ENCODE measurements around the gene DNAJB11.
"Not testable (repeated sequence)": the region's sequence is repeated elsewhere in the genome, so short reads cannot be mapped to it uniquely, and the experiment has no call there.

DNAJB11 gene

DNA sequence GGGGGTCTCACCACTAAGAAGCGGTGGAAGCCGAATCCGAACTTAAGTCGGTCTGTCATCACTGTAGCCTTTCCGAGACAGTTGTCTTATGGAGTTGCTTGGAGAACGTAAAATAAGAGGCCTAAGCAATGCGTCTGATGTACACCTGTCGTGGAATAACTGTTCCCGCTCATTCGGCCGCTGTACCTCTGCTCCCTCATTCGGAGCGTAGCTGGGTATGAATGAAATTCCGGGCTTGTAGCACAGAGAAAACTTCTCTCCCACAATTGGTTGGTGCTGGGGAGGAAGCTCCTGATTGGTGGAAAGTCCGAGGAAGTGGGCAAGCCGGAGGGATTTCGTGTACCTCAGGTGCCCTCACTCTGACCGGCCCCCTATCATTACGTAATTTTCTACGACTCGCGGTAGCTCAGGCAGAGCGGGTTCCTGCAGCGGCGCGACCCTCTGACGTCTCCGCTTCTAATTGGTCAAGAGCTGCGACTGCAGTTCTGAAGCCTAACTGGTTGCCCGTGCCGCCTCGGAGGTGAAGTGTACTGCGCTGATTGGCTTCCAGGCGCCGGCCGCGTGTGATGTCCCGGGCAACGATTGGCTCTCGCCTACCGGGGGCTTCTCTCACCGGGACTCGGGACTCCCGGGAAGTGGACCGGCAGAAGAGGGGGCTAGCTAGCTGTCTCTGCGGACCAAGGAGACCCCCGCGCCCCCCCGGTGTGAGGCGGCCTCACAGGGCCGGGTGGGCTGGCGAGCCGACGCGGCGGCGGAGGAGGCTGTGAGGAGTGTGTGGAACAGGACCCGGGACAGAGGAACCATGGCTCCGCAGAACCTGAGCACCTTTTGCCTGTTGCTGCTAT is at the start of gene DNAJB11:
Gene DNAJB11, plus strand, starts transcription at position 625 of the 845 bp plus-strand sequence. Its CDS starts 178 bp downstream, at position 803.
- no peaks in the 10 kb centered on the region for H3K9me3 ChIP-seq (ENCODE audit: control insufficient read depth, insufficient read depth, low read length)
- peak within 1 kb of the TSS; percentile 93 for H3K4me3 ChIP-seq (ENCODE audit: low read depth, low read length)
- peaks cover 1% of the 10 kb centered on the region for H3K36me3 ChIP-seq (ENCODE audit: control insufficient read depth, insufficient read depth, low read length)
- peaks cover 5% of the 10 kb centered on the region for H3K4me1 ChIP-seq (ENCODE audit: control insufficient read depth, insufficient read depth, low read length)
- peak within 1 kb of the TSS; percentile 84 for H3K9ac ChIP-seq (ENCODE audit: low read depth, low read length)
- no peaks in the 10 kb centered on the region for H3K27me3 ChIP-seq (ENCODE audit: control insufficient read depth, insufficient read depth, low read length)

DNA sequence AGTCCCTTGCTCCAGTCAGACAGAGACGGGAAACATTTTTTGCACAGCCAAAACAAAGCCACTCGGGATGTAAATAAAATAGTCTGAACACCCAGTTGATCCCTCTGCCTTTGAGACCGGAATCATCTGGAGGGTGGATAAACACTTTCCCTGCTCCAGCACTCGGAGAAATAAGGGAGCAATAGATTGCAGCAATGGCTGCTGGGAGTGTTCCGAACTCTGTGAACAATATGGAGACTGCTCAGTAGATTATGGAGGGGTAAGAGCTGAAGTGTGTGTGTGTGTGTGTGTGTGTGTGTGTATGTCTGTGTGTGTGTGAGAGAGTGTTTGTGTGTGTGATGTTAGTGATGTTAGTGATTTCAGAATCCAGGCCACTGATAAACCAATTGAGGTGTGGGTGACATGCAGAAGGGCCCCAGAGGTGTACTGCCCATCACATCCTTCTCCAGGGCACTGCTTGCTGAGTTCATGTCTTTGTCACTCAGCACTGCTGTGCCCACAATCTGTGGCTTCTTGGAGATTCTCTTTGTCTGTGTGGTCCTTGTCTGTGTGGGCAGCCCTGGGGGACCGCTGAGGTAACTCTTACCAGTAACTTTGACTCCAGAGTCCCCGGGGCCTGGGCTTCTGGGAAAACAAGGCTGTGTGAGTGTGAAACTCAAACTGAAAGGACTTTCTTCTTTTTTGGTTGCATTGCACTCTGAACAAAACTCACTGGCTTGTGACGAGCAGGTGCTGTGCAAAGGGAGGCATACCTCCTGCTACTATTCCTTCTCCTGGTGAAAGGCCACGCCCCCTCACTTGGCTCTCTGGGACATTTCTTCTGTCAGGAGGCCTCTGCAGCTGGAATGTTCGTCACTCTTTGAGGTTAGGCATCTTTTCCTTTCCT is 49.3 kb upstream of the DNAJB11 start:
- Histone ChIP-seq H3K36me3 (ENCODE audit: control insufficient read depth, insufficient read depth, low read length) (no peaks in the 10 kb centered on the region), H3K4me1 (ENCODE audit: control insufficient read depth, insufficient read depth, low read length) (no peaks in the 10 kb centered on the region), H3K4me3 (ENCODE audit: low read depth, low read length) (no peak overlapping the region), H3K27me3 (ENCODE audit: control insufficient read depth, insufficient read depth, low read length) (no peaks in the 10 kb centered on the region), H3K9me3 (ENCODE audit: control insufficient read depth, insufficient read depth, low read length) (no peaks in the 10 kb centered on the region), H3K9ac (ENCODE audit: low read depth, low read length) (no peak overlapping the region)

- no peaks in the 10 kb centered on the region for H3K27me3 ChIP-seq (ENCODE audit: control insufficient read depth, insufficient read depth, low read length)
- no peaks in the 10 kb centered on the region for H3K9me3 ChIP-seq (ENCODE audit: control insufficient read depth, insufficient read depth, low read length)
- H3K36me3 ChIP-seq (ENCODE audit: control insufficient read depth, insufficient read depth, low read length): no peaks in the 10 kb centered on the region
- no peak overlapping the region for H3K9ac ChIP-seq (ENCODE audit: low read depth, low read length)
- H3K4me3 ChIP-seq (ENCODE audit: low read depth, low read length): no peak overlapping the region
- H3K4me1 ChIP-seq (ENCODE audit: control insufficient read depth, insufficient read depth, low read length): no peaks in the 10 kb centered on the region
Observed at GRCh38 chr3:186523022-186523421, 47.5 kb upstream of the DNAJB11 start.

DNA sequence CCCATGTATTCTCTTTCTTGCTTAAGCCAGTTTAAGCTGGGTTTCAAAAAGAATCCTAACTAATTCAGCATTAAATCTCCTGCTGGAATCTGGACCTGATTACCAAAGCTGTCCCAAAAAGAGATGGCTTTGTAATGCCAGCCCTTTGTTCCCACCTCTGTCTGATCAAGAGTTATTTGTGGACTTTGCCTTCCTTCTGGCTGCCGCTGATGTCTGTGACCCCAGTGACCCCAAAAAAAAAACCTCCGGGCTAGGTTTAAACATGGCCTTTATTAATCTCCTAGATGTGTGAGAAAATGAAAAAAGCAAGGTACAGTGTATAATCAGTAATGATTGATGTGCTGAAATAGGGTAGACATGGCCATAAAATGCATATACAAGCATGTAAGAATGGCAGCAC is 47.1 kb upstream of the DNAJB11 start:
- no peaks in the 10 kb centered on the region for H3K36me3 ChIP-seq (ENCODE audit: control insufficient read depth, insufficient read depth, low read length)
- no peaks in the 10 kb centered on the region for H3K27me3 ChIP-seq (ENCODE audit: control insufficient read depth, insufficient read depth, low read length)
- H3K9me3 ChIP-seq (ENCODE audit: control insufficient read depth, insufficient read depth, low read length): no peaks in the 10 kb centered on the region
- no peak overlapping the region for H3K9ac ChIP-seq (ENCODE audit: low read depth, low read length)
- H3K4me1 ChIP-seq (ENCODE audit: control insufficient read depth, insufficient read depth, low read length): no peaks in the 10 kb centered on the region
- no peak overlapping the region for H3K4me3 ChIP-seq (ENCODE audit: low read depth, low read length)

DNA sequence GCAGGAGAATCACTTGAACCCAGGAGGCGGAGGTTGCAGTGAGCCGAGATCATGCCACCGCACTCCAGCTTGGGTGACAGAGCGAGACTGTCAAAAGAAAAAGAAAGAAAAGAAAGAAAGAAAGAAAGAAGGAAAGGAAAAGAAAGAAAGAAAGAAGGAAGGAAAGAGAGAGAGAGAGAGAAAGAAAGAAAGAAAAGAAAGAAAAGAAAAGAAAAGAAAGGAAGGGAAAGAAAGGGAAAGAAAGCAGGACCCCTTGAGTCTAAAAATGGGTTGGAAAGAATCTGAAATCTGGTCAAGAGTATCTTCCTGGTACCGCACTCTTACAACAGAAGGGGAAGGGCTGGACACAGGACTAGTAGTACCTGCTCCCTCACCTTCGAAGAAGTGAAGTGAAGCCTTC is 45.9 kb upstream of the DNAJB11 start:
- H3K9me3 ChIP-seq (ENCODE audit: control insufficient read depth, insufficient read depth, low read length): no peaks in the 10 kb centered on the region
- H3K4me1 ChIP-seq (ENCODE audit: control insufficient read depth, insufficient read depth, low read length): no peaks in the 10 kb centered on the region
- H3K4me3 ChIP-seq (ENCODE audit: low read depth, low read length): no peak overlapping the region
- H3K27me3 ChIP-seq (ENCODE audit: control insufficient read depth, insufficient read depth, low read length): no peaks in the 10 kb centered on the region
- H3K36me3 ChIP-seq (ENCODE audit: control insufficient read depth, insufficient read depth, low read length): no peaks in the 10 kb centered on the region
- H3K9ac ChIP-seq (ENCODE audit: low read depth, low read length): no peak overlapping the region

GRCh38 chr3:186525369-186526255 is 44.9 kb upstream of the DNAJB11 start:
- Histone ChIP-seq H3K4me1 (ENCODE audit: control insufficient read depth, insufficient read depth, low read length) (peaks cover 3% of the 10 kb centered on the region), H3K4me3 (ENCODE audit: low read depth, low read length) (no peak overlapping the region), H3K27me3 (ENCODE audit: control insufficient read depth, insufficient read depth, low read length) (no peaks in the 10 kb centered on the region), H3K36me3 (ENCODE audit: control insufficient read depth, insufficient read depth, low read length) (no peaks in the 10 kb centered on the region), H3K9ac (ENCODE audit: low read depth, low read length) (no peak overlapping the region), H3K9me3 (ENCODE audit: control insufficient read depth, insufficient read depth, low read length) (no peaks in the 10 kb centered on the region)

GRCh38 chr3:186526256-186526606 is 44.3 kb upstream of the DNAJB11 start:
- no peaks in the 10 kb centered on the region for H3K9me3 ChIP-seq (ENCODE audit: control insufficient read depth, insufficient read depth, low read length)
- H3K27me3 ChIP-seq (ENCODE audit: control insufficient read depth, insufficient read depth, low read length): no peaks in the 10 kb centered on the region
- H3K36me3 ChIP-seq (ENCODE audit: control insufficient read depth, insufficient read depth, low read length): no peaks in the 10 kb centered on the region
- H3K4me3 ChIP-seq (ENCODE audit: low read depth, low read length): no peak overlapping the region
- H3K9ac ChIP-seq (ENCODE audit: low read depth, low read length): no peak overlapping the region
- peaks cover 3% of the 10 kb centered on the region for H3K4me1 ChIP-seq (ENCODE audit: control insufficient read depth, insufficient read depth, low read length)

- H3K4me3 ChIP-seq (ENCODE audit: low read depth, low read length): no peak overlapping the region
- H3K9me3 ChIP-seq (ENCODE audit: control insufficient read depth, insufficient read depth, low read length): no peaks in the 10 kb centered on the region
- peaks cover 3% of the 10 kb centered on the region for H3K4me1 ChIP-seq (ENCODE audit: control insufficient read depth, insufficient read depth, low read length)
- H3K9ac ChIP-seq (ENCODE audit: low read depth, low read length): no peak overlapping the region
- H3K36me3 ChIP-seq (ENCODE audit: control insufficient read depth, insufficient read depth, low read length): no peaks in the 10 kb centered on the region
- H3K27me3 ChIP-seq (ENCODE audit: control insufficient read depth, insufficient read depth, low read length): no peaks in the 10 kb centered on the region
Observed at GRCh38 chr3:186529201-186529999, 41.1 kb upstream of the DNAJB11 start.

- H3K36me3 ChIP-seq (ENCODE audit: control insufficient read depth, insufficient read depth, low read length): no peaks in the 10 kb centered on the region
- peak overlapping the region; percentile 8 for H3K9ac ChIP-seq (ENCODE audit: low read depth, low read length)
- no peak overlapping the region for H3K4me3 ChIP-seq (ENCODE audit: low read depth, low read length)
- H3K9me3 ChIP-seq (ENCODE audit: control insufficient read depth, insufficient read depth, low read length): no peaks in the 10 kb centered on the region
- H3K27me3 ChIP-seq (ENCODE audit: control insufficient read depth, insufficient read depth, low read length): no peaks in the 10 kb centered on the region
- peaks cover 3% of the 10 kb centered on the region for H3K4me1 ChIP-seq (ENCODE audit: control insufficient read depth, insufficient read depth, low read length)
Observed at GRCh38 chr3:186530415-186530814, 40.1 kb upstream of the DNAJB11 start.

GRCh38 chr3:186531694-186532093 is 38.8 kb upstream of the DNAJB11 start:
- not testable (repeated sequence) for H3K9ac ChIP-seq (ENCODE audit: low read depth, low read length); H3K36me3 ChIP-seq (ENCODE audit: control insufficient read depth, insufficient read depth, low read length); H3K4me3 ChIP-seq (ENCODE audit: low read depth, low read length); H3K27me3 ChIP-seq (ENCODE audit: control insufficient read depth, insufficient read depth, low read length); H3K4me1 ChIP-seq (ENCODE audit: control insufficient read depth, insufficient read depth, low read length); H3K9me3 ChIP-seq (ENCODE audit: control insufficient read depth, insufficient read depth, low read length)
